Spinal cord (tissue), 10 donors: ENCODE data around the gene TSHZ3. TPM values are rescaled to one million over a fixed set of nuclear protein-coding genes. Genes with fewer than 3 reads are reported as not detected.

Experiments
- DNase-seq, 6 donors: peaks; one replicate each; pipeline versions ENCODE4 v3.0.0 to v3.0.0-alpha.2; 2013 to 2015; ENCODE audit warnings: low spot score in 6 of 6, low read depth in 4 of 6
- H3K27ac ChIP-seq: one replicate; pipeline ENCODE4 v1.5.1; 2013; ENCODE audit warnings: low read depth, low read length, control low read depth
- H3K27me3 ChIP-seq: one replicate; pipeline ENCODE4 v1.6.1; 2013; ENCODE audit warnings: low read length; ENCODE audit not compliant: control insufficient read depth, insufficient read depth
- H3K36me3 ChIP-seq: one replicate; pipeline ENCODE4 v1.6.1; 2013; ENCODE audit warnings: low read length; ENCODE audit not compliant: control insufficient read depth, insufficient read depth
- H3K4me1 ChIP-seq: one replicate; pipeline ENCODE4 v1.6.1; 2013; ENCODE audit warnings: low read length; ENCODE audit not compliant: control insufficient read depth, insufficient read depth
- H3K4me3 ChIP-seq: one replicate; pipeline ENCODE4 v1.5.1; 2013; ENCODE audit warnings: low read depth, low read length, control low read depth
- H3K9me3 ChIP-seq: one replicate; pipeline ENCODE4 v1.6.1; 2013; ENCODE audit warnings: low read length; ENCODE audit not compliant: control insufficient read depth, insufficient read depth
- WGBS: methylation state at CpG from one replicate; pipeline ENCODE4 v1.1.5; 2013; ENCODE audit warnings: missing lambda C conversion rate; ENCODE audit not compliant: insufficient coverage; 5-methylcytosine and 5-hydroxymethylcytosine counted together
- polyA plus RNA-seq, 2 donors: library from polyadenylated mRNA; unstranded; fragments of 120-200 nt; gene quantifications; one replicate each; pipeline ENCODE4 v1.2.1, GENCODE V29; 2013; ENCODE audit not compliant: insufficient read length in 2 of 2
- total RNA-seq, 2 donors: library from RNA; depleted of rRNA in 1 of 2; stranded (reverse); fragments of 120-200 nt in 1 of 2; fragments of >200 nt in 1 of 2; gene quantifications; one replicate each; pipeline versions ENCODE4 v1.2.3 to v1.2.4, GENCODE V29; 2013 to 2014
- donor health status: healthy.

Gene TSHZ3
- total and polyA plus RNA-seq, 4 donors: 10.9 to 38.7 (median 27.8) TPM

GRCh38 chr19:31310432-31311133 lies 38.7 kb downstream of the TSHZ3 start:
- H3K4me3 ChIP-seq: no peak overlapping the region
- peaks cover 28% of the 10 kb centered on the region for H3K4me1 ChIP-seq
- H3K27me3 ChIP-seq: no peaks in the 10 kb centered on the region
- WGBS: 92% methylated on average over 1 of the region's 4 CpGs
- H3K27ac ChIP-seq: no peak overlapping the region
- H3K9me3 ChIP-seq: no peaks in the 10 kb centered on the region
- no peak for DNase-seq
- peaks cover 20% of the 10 kb centered on the region for H3K36me3 ChIP-seq

DNA sequence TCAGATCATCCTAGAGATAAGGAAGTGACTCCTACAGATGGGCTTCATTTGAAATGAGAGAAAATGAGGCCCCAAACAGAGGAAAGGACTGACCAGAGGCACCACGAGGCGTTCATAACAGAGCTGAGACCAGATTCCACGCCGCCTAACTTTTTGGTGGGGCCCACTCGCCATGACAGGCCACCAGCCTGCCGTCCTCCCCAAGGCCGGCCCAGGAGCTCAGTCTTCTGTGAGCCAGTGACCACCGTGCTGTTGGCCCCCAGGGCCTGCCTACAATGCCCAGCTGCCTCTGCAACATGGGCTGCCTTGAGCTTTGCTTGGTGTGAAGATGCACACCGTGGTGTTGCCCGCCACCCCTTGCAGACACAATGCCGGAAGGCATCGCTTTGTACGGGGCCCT lies 40.5 kb downstream of the TSHZ3 start:
- peaks cover 14% of the 10 kb centered on the region for H3K36me3 ChIP-seq
- H3K4me3 ChIP-seq: no peak overlapping the region
- no peaks in the 10 kb centered on the region for H3K27me3 ChIP-seq
- H3K27ac ChIP-seq: no peak overlapping the region
- H3K4me1 ChIP-seq: peaks cover 14% of the 10 kb centered on the region
- H3K9me3 ChIP-seq: no peaks in the 10 kb centered on the region
- DNase-seq: no peak
- 91% methylated on average over 13 of the region's 13 CpGs for WGBS

DNA sequence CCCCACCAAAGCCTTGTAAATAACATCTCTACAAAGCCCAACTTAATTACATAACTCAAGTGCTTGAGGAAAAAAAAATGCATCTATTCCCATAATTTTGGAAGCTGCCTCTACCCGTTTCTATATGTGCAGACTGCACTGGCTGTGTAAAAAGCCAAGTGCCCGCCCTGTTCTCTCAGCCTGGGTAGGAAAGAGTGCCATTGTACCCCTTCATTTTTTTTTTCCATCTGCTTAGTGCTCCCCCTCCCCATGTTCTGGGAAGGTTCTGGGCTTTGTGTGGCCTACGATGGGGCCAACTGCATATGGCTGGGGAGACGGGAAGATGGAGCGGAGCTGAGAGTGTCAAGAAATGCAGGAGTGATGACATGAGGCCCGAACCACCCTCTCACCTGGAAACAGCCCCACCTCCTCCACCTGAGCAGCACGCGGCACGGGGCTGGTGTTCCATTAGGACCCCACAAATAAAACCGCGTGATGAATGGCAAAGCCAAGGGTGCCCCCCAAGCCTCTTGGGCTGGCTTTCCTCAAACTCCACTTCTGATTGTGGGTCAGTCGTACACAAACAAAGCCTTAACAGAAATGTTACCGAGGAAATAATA lies 42.1 kb downstream of the TSHZ3 start:
- peak in 1 of 6 donors; percentile 50 for DNase-seq
- Histone ChIP-seq H3K4me3 (no peak overlapping the region), H3K27me3 (no peaks in the 10 kb centered on the region), H3K9me3 (no peaks in the 10 kb centered on the region), H3K4me1 (peaks cover 5% of the 10 kb centered on the region), H3K36me3 (peaks cover 10% of the 10 kb centered on the region), H3K27ac (no peak overlapping the region)
- WGBS: 92% methylated on average over 4 of the region's 13 CpGs

GRCh38 chr19:31306006-31306753 lies 43.1 kb downstream of the TSHZ3 start:
- peaks cover 5% of the 10 kb centered on the region for H3K4me1 ChIP-seq
- H3K27ac ChIP-seq: no peak overlapping the region
- WGBS: 84% methylated on average over 19 of the region's 28 CpGs
- H3K4me3 ChIP-seq: no peak overlapping the region
- DNase-seq: peak in 1 of 6 donors; percentile 32
- peaks cover 10% of the 10 kb centered on the region for H3K36me3 ChIP-seq
- no peaks in the 10 kb centered on the region for H3K27me3 ChIP-seq
- no peaks in the 10 kb centered on the region for H3K9me3 ChIP-seq

DNA sequence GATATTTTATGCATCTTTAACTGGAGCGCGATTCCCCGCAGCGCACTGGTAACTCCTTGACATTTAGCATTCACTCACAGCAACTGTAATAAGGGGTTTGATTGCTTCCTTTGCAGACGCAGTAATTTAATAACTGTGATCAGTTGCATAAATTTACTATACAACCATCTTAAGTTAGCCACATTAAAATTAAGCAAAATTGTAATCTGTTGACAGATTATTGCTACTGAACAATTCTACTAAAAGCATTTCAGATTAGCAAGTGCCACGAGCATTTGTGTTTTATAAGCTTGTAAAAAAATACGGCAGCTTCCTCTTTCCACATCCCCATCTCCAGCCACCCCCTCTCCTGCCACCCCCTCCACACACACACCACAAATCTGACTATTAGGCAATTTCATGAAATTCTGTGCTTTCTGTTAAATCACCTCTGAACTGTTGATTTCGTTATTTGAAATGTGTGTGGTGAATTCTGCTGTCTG lies 44.4 kb downstream of the TSHZ3 start:
- peak in 1 of 6 donors; percentile 89 for DNase-seq
- no peak overlapping the region for H3K4me3 ChIP-seq
- no peak overlapping the region for H3K27ac ChIP-seq
- peaks cover 5% of the 10 kb centered on the region for H3K4me1 ChIP-seq
- no peaks in the 10 kb centered on the region for H3K27me3 ChIP-seq
- H3K9me3 ChIP-seq: no peaks in the 10 kb centered on the region
- peaks cover 10% of the 10 kb centered on the region for H3K36me3 ChIP-seq
- WGBS: no CpG with 5 or more reads among the region's 8 CpGs

- no peak overlapping the region for H3K4me3 ChIP-seq
- H3K27ac ChIP-seq: no peak overlapping the region
- no peaks in the 10 kb centered on the region for H3K9me3 ChIP-seq
- 97% methylated on average over 14 of the region's 16 CpGs for WGBS
- no peak for DNase-seq
- H3K4me1 ChIP-seq: peaks cover 10% of the 10 kb centered on the region
- H3K36me3 ChIP-seq: peaks cover 7% of the 10 kb centered on the region
- no peaks in the 10 kb centered on the region for H3K27me3 ChIP-seq
Observed at GRCh38 chr19:31303262-31303815, 45.9 kb downstream of the TSHZ3 start.

DNA sequence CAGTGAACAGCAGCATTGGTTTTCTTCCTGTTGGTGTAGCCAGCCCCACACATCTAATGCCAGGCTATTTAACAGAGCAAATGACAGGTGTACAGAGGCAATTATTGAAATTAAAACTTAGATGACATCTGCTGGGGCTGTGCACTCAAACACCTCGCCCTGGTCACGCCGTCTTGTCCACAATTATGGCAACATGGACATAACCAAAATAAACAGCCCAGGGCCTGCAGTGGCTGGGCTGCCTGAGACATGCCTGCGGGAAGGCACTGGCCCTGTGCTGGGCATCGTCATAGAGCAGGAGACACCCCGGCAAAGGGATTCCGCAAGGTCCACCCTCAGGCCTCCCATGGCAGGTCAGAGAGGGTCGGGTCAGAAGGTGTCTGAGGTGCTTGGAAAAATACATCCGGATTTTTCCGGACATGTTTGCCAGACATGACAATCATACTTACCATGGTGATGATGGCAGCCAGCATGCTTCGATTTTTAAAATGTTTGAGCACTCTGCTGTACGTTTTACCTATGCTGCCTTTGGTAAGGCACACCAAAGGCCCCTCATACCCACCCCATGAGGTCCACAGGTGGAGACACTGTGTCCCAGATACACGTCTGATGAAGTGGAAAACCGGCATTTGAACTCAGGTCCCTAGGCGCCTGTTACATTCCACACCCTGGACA lies 47.8 kb downstream of the TSHZ3 start:
- no peaks in the 10 kb centered on the region for H3K9me3 ChIP-seq
- H3K4me3 ChIP-seq: no peak overlapping the region
- peaks cover 6% of the 10 kb centered on the region for H3K4me1 ChIP-seq
- WGBS: 89% methylated on average over 15 of the region's 15 CpGs
- no peaks in the 10 kb centered on the region for H3K27me3 ChIP-seq
- H3K27ac ChIP-seq: no peak overlapping the region
- no peak for DNase-seq
- peaks cover 6% of the 10 kb centered on the region for H3K36me3 ChIP-seq

DNA sequence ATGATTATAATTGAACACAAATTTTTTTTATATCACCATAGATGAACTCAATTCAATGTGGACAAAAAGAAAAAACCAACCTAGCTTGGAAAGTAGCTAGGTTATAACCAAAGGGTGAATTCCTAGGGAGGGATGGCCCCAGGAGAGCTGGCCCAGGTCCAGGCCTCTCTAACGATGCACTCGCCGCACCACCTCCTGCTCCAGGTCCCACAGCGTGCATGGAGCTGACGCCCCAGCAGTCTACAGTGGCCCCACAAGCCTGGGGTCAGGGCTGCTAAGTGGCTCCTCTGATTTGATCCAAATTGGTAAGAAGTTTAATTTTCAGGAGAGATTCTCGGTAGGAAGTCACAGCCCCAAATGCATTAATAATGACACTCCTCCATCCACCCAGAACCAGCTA lies 48.8 kb downstream of the TSHZ3 start:
- H3K27ac ChIP-seq: no peak overlapping the region
- no peak overlapping the region for H3K4me3 ChIP-seq
- peaks cover 3% of the 10 kb centered on the region for H3K36me3 ChIP-seq
- DNase-seq: no peak
- no peaks in the 10 kb centered on the region for H3K27me3 ChIP-seq
- H3K4me1 ChIP-seq: peaks cover 6% of the 10 kb centered on the region
- 76% methylated on average over 5 of the region's 6 CpGs for WGBS
- H3K9me3 ChIP-seq: no peaks in the 10 kb centered on the region

DNA sequence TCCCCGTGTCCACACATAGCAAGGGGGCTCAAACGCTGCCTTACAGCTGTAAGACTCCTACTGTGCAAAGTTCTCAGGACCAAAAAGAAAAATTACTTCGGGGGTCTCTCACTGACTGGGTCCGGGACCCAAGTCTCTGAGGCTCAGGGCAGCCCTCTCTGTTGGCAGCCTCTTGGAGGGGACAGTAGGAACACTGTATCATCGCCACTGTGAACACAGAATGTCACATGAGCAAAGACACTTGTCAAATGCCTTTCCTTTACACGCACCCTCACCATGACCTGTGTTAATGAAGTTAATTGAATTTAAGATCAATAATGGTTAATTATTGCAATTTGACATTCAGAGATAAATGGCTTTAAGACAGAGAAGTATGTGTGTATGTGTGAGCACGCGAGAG lies 49.6 kb downstream of the TSHZ3 start:
- no peak overlapping the region for H3K4me3 ChIP-seq
- no peak overlapping the region for H3K27ac ChIP-seq
- H3K4me1 ChIP-seq: peaks cover 6% of the 10 kb centered on the region
- 75% methylated on average over 4 of the region's 8 CpGs for WGBS
- peaks cover 3% of the 10 kb centered on the region for H3K36me3 ChIP-seq
- no peak for DNase-seq
- H3K27me3 ChIP-seq: no peaks in the 10 kb centered on the region
- no peaks in the 10 kb centered on the region for H3K9me3 ChIP-seq
